GM19023 (cell line): ENCODE measurements around the gene NDUFC1.

Experiments
- ATAC-seq: cut with Tn5 transposase; IDR thresholded peaks from one replicate; pipeline ENCODE4 v1.9.1; 2021; ENCODE audit warnings: mild to moderate bottlenecking, moderate library complexity; ENCODE audit not compliant: unreplicated experiment

Gene NDUFC1

DNA sequence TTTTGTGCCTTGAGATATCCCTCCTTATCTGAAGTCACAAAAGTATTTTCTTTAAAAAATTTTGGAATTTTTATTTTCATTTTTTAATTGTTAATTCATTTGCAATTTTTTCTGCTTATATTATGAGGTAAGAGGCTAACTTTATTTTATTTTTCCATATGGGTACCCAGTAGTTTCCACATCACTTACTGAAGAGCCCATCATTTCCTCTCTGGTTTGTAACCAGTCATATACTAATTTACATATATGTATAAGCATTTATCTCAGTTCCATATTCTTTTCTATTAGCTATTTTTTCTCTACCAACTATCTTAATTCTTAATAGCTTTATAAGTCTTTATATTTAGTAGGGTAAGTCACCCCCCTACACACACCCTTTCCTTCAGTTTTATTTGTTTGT, 49.2 kb downstream of the NDUFC1 start:
- ATAC-seq: no peak

DNA sequence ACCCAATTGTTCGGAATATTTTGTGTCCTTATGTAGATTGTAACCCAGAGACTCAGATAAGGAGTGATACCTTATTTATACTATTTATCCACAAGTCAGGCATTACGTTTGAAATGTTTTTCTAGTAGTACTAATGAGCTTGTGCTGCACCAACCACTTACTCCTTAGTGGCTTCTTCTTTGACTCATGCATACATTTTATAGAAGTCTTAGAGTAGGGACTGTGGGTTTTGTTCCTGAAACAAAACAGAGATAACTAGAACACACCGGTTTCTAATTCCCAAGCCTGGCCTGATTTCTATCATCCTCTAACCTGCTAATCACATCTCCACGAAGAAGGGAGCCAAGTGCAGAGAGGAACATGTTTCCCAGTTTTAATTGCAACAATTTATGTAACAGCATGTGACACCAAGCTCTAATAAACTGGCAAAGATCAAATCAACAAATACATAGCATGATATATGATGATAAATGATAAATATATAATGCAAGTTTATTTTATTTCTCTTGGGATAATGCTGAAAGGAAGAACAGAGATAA, 54.5 kb downstream of the NDUFC1 start:
- ATAC-seq: no peak

DNA sequence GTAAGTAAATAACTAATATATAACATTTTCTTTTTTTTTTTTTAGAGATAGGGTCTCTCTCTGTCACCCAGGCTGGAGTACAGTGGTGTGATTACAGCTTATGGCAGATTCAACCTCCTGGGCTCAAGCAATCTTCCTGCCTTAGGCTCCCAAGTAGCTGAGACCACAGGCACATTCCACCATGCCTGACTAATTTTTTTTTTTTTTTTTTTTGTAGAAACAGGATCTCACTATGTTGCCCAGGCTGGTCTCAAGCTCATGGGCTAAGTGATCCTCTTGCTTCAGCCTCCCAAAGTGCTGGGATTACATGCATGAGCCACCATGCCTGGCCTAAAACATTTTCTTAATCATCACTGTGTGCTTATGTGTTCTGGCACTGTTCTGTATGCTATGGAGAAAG, 55.0 kb downstream of the NDUFC1 start:
- ATAC-seq: no peak

DNA sequence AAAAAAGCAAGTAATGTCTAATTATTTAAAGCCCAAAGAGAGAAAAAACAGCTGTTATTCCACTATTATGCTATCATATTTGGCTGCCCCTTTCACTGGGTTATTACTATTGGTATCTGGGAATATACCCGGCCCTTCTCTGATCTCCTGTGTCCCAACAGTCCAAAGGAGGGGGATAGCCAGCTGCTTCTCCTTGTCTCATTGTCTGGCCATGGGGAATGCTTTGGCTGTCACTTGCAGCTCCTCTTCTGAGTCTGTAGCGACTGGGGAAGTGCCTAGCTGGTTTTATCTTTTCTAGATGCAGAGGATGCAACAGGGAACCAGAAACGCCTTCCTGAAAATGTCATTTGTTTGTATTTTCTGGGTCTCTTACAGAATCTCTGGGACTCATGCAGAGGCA, 56.1 kb downstream of the NDUFC1 start:
- ATAC-seq: no peak

DNA sequence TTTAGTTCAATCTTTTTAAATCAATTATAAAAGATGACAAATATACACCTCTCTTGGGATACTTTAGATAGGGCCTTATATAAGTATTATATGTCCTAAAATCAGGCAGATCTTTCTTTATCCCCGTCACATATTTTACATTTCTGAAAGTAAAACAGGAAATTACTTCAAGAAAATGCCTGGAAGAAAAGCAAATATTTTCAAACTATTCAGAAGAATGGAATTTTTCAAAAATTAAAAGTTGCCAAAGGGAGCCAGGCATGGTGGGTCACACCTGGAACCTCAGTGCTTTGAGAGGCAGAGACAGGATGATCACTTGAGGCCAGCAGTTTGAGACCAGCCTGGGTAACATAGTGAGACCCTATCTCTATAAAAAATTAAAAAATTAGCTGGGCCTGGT, 56.7 kb downstream of the NDUFC1 start:
- ATAC-seq: no peak

DNA sequence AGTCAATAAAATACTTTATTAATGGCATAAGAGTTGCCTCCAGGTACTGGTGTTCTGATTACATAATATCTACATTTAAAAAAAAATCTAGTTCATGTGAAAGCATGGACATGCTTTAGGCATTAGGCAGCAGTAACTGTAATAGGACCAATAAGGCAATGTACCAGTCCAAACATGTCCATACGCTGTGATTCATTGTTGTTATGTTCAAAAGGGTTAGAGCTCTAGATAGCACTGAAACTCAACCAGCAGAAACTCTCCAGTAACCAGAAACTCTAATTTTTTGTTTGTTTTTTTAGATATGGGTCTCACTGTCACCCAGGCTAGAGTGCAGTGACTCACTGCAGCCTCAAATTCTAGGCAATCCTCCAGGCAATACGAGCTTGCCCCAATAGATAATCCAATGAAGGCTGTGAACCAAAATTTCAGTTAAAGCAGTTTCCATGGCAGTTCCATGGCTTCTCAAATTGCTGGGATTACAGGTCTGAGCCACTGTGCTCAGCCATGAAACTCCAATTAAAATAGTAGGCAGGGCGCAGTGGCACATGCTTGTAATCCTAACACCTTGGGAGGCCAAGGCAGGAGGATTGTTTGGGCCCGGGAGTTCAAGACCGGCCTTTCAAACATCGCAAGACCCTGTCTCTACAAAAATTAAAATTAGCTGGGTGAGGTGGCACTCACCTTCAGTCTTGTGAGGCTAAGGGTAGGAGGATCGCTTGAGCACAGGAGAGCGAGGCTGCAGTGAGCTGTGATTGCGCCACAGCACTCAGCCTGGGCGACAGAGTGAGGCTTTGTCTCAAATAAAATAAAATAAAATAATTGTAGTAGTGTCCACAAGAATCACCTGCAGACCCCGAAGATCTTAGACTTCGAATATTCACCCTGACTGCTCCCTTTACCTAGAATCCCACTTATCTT, 58.6 kb downstream of the NDUFC1 start:
- ATAC-seq: no peak

DNA sequence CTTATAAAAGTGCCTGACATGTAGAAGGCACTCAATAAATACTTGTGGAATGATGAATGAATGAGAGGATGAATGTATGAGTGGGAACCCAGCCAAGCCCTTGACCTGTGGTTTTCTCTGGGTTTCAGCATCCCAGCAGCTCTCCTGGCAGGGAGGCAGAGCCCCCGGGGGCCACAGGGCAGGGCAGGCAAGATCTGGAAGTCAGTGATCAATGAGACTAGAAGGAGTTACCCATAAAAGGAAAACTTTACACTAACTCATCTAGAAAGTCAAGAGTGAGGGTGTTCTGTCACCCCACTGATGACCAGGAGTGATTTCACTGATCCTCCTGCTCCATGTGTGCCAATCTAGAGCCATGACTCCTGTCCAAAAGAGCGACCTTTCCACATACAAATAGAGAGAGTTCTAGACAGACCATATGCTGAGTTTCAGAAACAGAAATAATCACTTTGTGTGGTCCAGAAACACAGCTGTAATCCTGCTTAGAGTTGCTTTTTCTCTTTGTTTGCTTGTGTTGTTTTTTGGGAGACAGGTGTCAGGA, 59.7 kb downstream of the NDUFC1 start:
- ATAC-seq: no peak

DNA sequence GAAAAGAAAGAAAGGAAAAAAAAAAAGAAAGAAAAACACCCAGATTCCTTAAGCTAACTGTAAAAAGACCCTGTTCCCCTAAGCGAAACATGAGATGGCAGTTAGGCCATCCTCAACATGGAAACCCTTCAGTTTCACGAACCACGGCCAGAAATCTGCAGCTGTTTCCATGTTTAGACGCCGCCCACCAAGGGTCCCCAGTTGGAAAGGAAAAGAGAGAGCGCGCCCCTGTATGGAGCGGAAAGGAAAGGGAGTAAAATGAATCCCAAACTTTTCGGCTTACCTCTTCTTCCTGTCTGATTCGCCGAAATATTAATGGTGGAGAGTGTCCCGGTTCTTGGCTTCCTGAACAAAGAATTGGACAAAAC, 60.5 kb downstream of the NDUFC1 start:
- no peak for ATAC-seq

DNA sequence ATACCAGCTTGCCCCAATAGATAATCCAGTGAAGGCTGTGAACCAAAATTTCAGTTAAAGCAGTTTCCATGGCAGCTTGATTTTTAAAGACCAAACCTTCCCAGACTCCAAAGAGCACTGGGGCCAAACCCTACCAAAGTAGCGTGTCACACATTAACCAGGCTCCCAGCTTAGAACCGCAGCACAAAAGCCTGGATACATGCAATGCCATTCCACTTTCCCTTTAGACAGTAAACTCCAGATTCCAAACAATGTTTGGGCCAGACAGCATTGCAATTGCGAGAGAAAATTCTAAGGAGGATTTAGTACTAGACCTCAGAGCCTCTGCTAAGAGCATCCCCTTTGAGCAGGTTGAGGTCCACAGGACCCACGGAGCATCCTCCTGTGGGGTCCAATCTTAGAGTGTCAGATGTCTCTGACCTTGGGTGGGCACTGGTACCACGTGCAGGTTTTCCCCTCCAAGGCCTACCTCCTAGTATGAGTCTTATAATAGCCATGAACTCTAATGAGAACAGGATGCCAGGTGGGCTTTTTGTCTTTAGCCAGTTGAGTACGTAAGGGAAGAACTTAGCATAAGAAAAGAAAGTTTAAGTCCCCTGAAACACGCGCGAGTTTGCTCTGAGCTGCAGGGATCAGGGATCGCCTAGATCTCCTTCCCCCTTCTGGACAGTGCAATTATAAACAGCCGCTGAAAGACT, 61.0 kb downstream of the NDUFC1 start:
- no peak for ATAC-seq
